MCF 10A (cell line): Measurements from ENCODE around the gene SIRT7. TPM values are rescaled to one million over a fixed set of nuclear protein-coding genes. Genes with fewer than 3 reads are reported as not detected.

ENCODE experiments used
- BruUV-seq: library from RNA; stranded (reverse); fragments of 400-500 nt; replicated peaks from 2 replicates; lab custom pipeline; 2021; lab: Mats Ljungman, UMichigan
- CTCF ChIA-PET: fragments of 300-600 bp; sonication (Branson Sonifier 250); formaldehyde crosslinking; extraction: SDS; loops from one replicate; lab custom pipeline; 2021; ENCODE audit warnings: antibody characterized with exemption, inconsistent platforms; lab: Yijun Ruan, JAX
- POLR2A ChIA-PET: fragments of 300-600, 350-650 bp; sonication (Branson Sonifier 250); formaldehyde crosslinking; extraction: SDS; loops from one replicate; lab custom pipeline; 2020; ENCODE audit warnings: antibody characterized with exemption, inconsistent platforms; lab: Yijun Ruan, JAX
- DNase-seq: peaks from one replicate; pipeline ENCODE4 v3.0.0-alpha.2; 2018; ENCODE audit not compliant: unreplicated experiment
- H3K27ac Mint-ChIP-seq: one replicate; pipeline ENCODE4 v1.8.0; 2022; ENCODE audit warnings: mild to moderate bottlenecking, low read depth, mixed read lengths; ENCODE audit not compliant: unreplicated experiment
- H3K27me3 Mint-ChIP-seq: one replicate; pipeline ENCODE4 v1.8.0; 2022; ENCODE audit warnings: mixed read lengths; ENCODE audit not compliant: insufficient read depth, unreplicated experiment
- H3K36me3 Mint-ChIP-seq: one replicate; pipeline ENCODE4 v1.8.0; 2022; ENCODE audit warnings: mild to moderate bottlenecking, moderate library complexity, mixed read lengths; ENCODE audit not compliant: insufficient read depth, unreplicated experiment
- H3K4me1 Mint-ChIP-seq: one replicate; pipeline ENCODE4 v1.8.0; 2022; ENCODE audit warnings: mixed read lengths; ENCODE audit not compliant: insufficient read depth, unreplicated experiment
- H3K4me3 Mint-ChIP-seq: one replicate; pipeline ENCODE4 v1.8.0; 2022; ENCODE audit warnings: mild to moderate bottlenecking, moderate library complexity, mixed read lengths; ENCODE audit not compliant: unreplicated experiment
- H3K9me3 Mint-ChIP-seq: one replicate; pipeline ENCODE4 v1.8.0; 2022; ENCODE audit warnings: mixed read lengths; ENCODE audit not compliant: unreplicated experiment
- CTCF ChIP-seq: fragments of 200-600 bp; IDR thresholded peaks from one replicate; pipeline ENCODE4 v1.8.0; 2022; ENCODE audit warnings: antibody characterized with exemption, mild to moderate bottlenecking; ENCODE audit not compliant: unreplicated experiment
- intact Hi-C: fragments of 100-400 bp; cut with micrococcal nuclease; formaldehyde crosslinking; loops from 2 replicates; pipeline ENCODE4 v1.14.1; 2022
- total RNA-seq: library from RNA; stranded (reverse); gene quantifications from 2 replicates; pipeline ENCODE4 v1.2.3, GENCODE V29; 2022

The SIRT7 gene
- total RNA-seq, 1 experiment from 2014 or later, result 36.6 TPM

- no TSS peak for BruUV-seq
- DNase-seq, result no peak
- POLR2A ChIA-PET, result no interaction called here
- Mint-ChIP-seq H3K4me3 (no peak overlapping the region), H3K27me3 (no peaks in the 10 kb centered on the region), H3K36me3 (peaks cover 36% of the 10 kb centered on the region), H3K9me3 (no peaks in the 10 kb centered on the region), H3K4me1 (peaks cover 16% of the 10 kb centered on the region), H3K27ac (no peak overlapping the region)
- CTCF ChIA-PET, result no interaction called here
- no peak for TF ChIP-seq CTCF
- intact Hi-C loops, result no loop called here
Observed at GRCh38 chr17:81902653-81903414, 15.1 kb downstream of the SIRT7 start.

DNA sequence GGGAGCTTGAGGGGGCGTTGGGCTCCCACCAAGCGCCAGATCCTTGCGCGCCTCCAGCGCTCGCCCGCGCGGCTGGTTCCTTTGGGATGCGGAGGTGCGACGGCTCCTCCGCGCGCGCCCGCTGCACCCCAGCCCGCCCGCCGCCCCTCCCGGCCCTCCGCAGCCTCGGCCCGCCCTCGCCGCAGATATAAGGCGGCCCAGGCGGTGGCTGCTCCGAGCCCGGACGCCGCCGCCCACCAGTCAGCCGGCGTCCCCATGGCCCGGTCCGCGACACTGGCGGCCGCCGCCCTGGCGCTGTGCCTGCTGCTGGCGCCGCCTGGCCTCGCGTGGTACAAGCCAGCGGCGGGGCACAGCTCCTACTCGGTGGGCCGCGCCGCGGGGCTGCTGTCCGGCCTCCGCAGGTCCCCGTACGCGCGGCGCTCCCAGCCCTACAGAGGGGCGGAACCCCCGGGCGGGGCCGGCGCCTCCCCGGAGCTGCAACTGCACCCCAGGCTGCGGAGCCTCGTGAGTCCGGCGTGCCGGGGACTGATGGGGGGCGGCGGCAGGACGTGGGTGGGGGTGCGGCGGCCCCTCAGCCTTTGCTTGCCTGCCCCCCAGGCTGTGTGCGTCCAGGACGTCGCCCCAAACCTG lies 15.8 kb downstream of the SIRT7 start, which contains the start of gene NPB:
NPB (plus strand) TSS at position 216 of the 630 bp plus-strand sequence; CDS start at position 256, 40 bp downstream.
- peak within 1 kb of the TSS; percentile 11 for H3K27ac Mint-ChIP-seq
- intact Hi-C loops, result no loop called here
- no peak for DNase-seq
- H3K4me1 Mint-ChIP-seq, result peaks cover 16% of the 10 kb centered on the region
- no peaks in the 10 kb centered on the region for H3K9me3 Mint-ChIP-seq
- BruUV-seq, result no TSS peak
- no peaks in the 10 kb centered on the region for H3K27me3 Mint-ChIP-seq
- H3K4me3 Mint-ChIP-seq, result no peak within 1 kb of the TSS
- no peak for TF ChIP-seq CTCF
- H3K36me3 Mint-ChIP-seq, result peaks cover 39% of the 10 kb centered on the region
- CTCF ChIA-PET, result no interaction called here
- POLR2A ChIA-PET, result interaction anchor here (0.8 kb wide), 1 partner anchor 390 kb away, joined by 3 read pairs; no protein-coding TSS in a partner anchor

GRCh38 chr17:81901167-81902022 lies 16.6 kb downstream of the SIRT7 start:
- H3K27ac Mint-ChIP-seq, result peak overlapping the region; percentile 11
- DNase-seq, result no peak
- BruUV-seq, result no TSS peak
- no peak overlapping the region for H3K4me3 Mint-ChIP-seq
- no peaks in the 10 kb centered on the region for H3K27me3 Mint-ChIP-seq
- POLR2A ChIA-PET, result interaction anchor here (0.8 to 1.3 kb wide), 3 partner anchors 9 to 389 kb away, joined by 3 read pairs; no protein-coding TSS in a partner anchor
- intact Hi-C loops, result no loop called here
- H3K9me3 Mint-ChIP-seq, result no peaks in the 10 kb centered on the region
- TF ChIP-seq CTCF, result no peak
- CTCF ChIA-PET, result no interaction called here
- H3K4me1 Mint-ChIP-seq, result peaks cover 16% of the 10 kb centered on the region
- H3K36me3 Mint-ChIP-seq, result peaks cover 41% of the 10 kb centered on the region
